ENCODE data around the gene SLC44A2. TPM values are rescaled to one million over a fixed set of nuclear protein-coding genes. Genes with fewer than 3 reads are reported as not detected.

SLC44A2 gene
- total and polyA plus RNA-seq, 10 donors: 108 to 358 (median 225) TPM

DNA sequence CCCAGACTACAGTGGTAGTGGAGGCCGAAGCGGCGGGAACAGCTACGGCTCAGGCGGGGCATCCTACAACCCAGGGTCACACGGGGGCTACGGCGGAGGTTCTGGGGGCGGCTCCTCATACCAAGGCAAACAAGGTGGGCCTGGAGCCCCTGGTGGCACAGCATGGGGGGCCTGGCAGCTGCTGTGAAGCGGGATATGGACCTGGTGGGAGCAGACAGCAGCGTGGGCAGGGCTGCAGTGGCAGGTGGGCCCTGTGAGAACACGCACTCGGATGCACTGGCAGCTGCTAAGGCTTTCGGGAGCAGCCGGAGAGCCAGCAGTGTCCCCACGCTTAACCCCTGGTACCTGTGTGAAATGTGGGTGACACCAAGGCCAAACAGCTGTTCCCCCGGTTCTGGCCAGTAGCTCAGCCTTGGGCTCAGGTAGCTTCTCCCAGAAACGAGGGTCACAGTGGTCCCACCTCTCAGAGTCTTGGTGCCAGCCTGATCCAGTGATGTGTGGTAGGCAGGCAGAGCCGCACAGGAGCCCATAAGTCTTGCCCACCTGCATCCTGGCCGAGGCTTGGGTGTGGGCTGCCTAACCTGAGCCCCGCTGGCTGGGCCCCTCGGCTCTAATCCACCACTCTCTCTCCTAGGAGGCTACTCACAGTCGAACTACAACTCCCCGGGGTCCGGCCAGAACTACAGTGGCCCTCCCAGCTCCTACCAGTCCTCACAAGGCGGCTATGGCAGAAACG, 63.4 kb downstream of the SLC44A2 start:
- H3K27ac ChIP-seq: no peak overlapping the region
- DNase-seq: no peak
- H3K36me3 ChIP-seq: peaks cover 2 to 92% (median 88%) of the 10 kb centered on the region in 6 donors
- H3K27me3 ChIP-seq (replicated peaks in 1 of 7): no peaks in the 10 kb centered on the region
- intact Hi-C loops (cut with DNase I; ENCODE audit: low total_unique reads): no loop called here
- H3K4me3 ChIP-seq: no peak overlapping the region
- WGBS, 5 donors: 86 to 96% (median 92%) methylated on average over 20 to 27 of the region's 27 CpGs
- no peaks in the 10 kb centered on the region for H3K9me3 ChIP-seq
- H3K4me1 ChIP-seq: no peaks in the 10 kb centered on the region
- TF ChIP-seq POLR2AphosphoS5 (IDR thresholded peaks at IDR 0.05) (peak in 1 of 3 donors; percentile 25), POLR2A (IDR thresholded peaks at IDR 0.05) (no peak)
- TF ChIP-seq, protein P1, sequence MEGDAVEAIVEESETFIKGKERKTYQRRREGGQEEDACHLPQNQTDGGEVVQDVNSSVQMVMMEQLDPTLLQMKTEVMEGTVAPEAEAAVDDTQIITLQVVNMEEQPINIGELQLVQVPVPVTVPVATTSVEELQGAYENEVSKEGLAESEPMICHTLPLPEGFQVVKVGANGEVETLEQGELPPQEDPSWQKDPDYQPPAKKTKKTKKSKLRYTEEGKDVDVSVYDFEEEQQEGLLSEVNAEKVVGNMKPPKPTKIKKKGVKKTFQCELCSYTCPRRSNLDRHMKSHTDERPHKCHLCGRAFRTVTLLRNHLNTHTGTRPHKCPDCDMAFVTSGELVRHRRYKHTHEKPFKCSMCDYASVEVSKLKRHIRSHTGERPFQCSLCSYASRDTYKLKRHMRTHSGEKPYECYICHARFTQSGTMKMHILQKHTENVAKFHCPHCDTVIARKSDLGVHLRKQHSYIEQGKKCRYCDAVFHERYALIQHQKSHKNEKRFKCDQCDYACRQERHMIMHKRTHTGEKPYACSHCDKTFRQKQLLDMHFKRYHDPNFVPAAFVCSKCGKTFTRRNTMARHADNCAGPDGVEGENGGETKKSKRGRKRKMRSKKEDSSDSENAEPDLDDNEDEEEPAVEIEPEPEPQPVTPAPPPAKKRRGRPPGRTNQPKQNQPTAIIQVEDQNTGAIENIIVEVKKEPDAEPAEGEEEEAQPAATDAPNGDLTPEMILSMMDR (IDR thresholded peaks at IDR 0.05 in 8 of 11, conservative IDR thresholded peaks at IDR 0.05 in 3 of 11): no peak

DNA sequence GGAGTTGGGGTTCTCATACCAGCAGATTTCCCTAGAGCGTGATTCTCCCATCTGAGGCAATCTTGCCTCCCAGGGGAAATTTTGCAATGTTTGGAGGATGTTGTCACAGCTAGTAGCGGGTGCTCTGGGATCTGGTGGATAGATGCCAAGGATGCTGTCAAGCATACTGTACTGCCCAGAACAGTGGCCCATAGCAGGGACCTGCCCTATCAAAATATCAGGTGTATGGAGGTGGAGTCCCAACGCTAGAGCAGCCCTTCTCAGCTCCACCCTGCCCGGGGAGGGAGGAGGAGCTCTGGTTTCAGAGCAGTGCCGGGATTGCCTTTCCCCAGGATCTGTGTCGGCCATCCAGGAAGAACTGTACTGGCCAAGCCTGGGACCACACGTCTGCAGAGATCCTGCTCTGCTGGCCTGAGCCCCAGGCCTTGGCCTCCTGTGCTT, 65.0 kb downstream of the SLC44A2 start:
- H3K4me3 ChIP-seq: no peak overlapping the region
- intact Hi-C loops (cut with DNase I; ENCODE audit: low total_unique reads): no loop called here
- TF ChIP-seq POLR2A (IDR thresholded peaks at IDR 0.05) (no peak), POLR2AphosphoS5 (IDR thresholded peaks at IDR 0.05) (peak in 1 of 3 donors; percentile 8)
- H3K27me3 ChIP-seq (replicated peaks in 1 of 7): no peaks in the 10 kb centered on the region
- no peak for DNase-seq
- WGBS, 5 donors: 48 to 84% (median 73%) methylated on average over 3 to 7 of the region's 7 CpGs
- H3K4me1 ChIP-seq: peaks cover under 1 to 9% (median 5%) of the 10 kb centered on the region in 6 donors
- no peak overlapping the region for H3K27ac ChIP-seq
- H3K36me3 ChIP-seq: peaks cover 0 to 75% (median 72%) of the 10 kb centered on the region in 6 donors
- H3K9me3 ChIP-seq: no peaks in the 10 kb centered on the region

DNA sequence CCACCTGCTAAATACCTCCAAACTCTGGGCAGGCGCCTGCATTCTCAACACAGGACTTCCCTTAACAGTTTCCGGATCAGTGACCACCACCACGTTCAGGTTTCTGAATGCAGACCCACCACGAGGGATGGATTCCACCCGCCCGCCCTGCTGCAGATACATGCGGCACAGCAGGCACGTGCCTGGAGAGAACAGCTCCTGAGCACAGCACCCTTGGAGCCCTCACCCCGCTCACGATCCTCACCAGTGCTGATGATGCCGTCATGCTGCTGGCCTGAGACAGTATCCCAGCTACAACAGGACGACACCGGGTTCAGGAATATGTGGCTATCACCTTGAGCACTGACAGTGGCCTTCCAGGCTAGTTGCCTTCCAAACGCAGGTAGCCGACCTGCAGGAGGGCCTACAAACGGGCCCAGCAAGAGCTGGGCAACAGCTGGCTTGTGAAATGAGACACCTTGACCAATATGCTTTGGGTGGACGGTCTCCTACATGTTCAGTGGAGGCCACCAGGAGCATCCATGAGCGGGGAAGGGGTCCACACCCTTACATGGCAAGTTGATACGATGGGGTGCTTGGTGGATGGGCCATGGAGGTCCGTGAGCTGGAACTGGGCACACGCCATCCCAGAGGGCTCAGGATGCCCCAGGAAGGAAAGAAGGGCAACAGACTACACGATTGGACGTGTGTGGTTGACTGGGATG, 66.0 kb downstream of the SLC44A2 start:
- H3K36me3 ChIP-seq: peaks cover 0 to 65% (median 64%) of the 10 kb centered on the region in 6 donors
- intact Hi-C loops (cut with DNase I; ENCODE audit: low total_unique reads): no loop called here
- 84 to 91% (median 87%) methylated on average over 22 to 23 of the region's 23 CpGs for WGBS, 5 donors
- no peak for DNase-seq
- no peak for TF ChIP-seq POLR2A (IDR thresholded peaks at IDR 0.05)
- TF ChIP-seq POLR2AphosphoS5 (IDR thresholded peaks at IDR 0.05): peak in 2 of 3 donors; percentile 11 to 61
- H3K27ac ChIP-seq: no peak overlapping the region
- H3K4me1 ChIP-seq: peaks cover 10 to 19% (median 15%) of the 10 kb centered on the region in 6 donors
- H3K4me3 ChIP-seq: no peak overlapping the region
- H3K27me3 ChIP-seq (replicated peaks in 1 of 7): no peaks in the 10 kb centered on the region
- no peaks in the 10 kb centered on the region for H3K9me3 ChIP-seq

DNA sequence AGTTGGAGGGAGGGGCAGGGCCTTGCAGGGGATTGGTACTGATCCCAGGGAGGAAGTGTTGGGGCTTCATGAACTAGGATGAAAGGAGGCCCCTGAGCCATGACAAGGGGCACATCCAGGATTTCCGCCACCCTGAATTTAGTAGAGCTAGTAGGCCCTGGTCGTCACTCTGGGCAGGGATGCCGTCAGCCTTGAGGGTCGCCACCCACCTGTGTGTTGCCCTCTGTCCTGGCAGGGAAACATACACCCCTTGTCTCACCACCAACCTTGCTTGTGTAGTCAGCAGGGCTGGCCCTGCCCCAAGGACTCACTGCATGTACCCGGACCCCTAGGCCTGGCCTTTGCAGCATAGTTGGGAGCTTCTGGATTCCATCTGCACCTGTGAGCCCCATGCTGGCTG, 66.5 kb downstream of the SLC44A2 start:
- no peaks in the 10 kb centered on the region for H3K27me3 ChIP-seq (replicated peaks in 1 of 7)
- no peak overlapping the region for H3K27ac ChIP-seq
- peaks cover 0 to 60% (median 58%) of the 10 kb centered on the region in 6 donors for H3K36me3 ChIP-seq
- WGBS, 5 donors: 80 to 95% (median 88%) methylated on average over 1 to 5 of the region's 5 CpGs
- H3K4me3 ChIP-seq: no peak overlapping the region
- TF ChIP-seq POLR2AphosphoS5 (IDR thresholded peaks at IDR 0.05): no peak
- TF ChIP-seq, protein P1 (IDR thresholded peaks at IDR 0.05 in 8 of 11, conservative IDR thresholded peaks at IDR 0.05 in 3 of 11): no peak
- no peak for TF ChIP-seq POLR2A (IDR thresholded peaks at IDR 0.05)
- DNase-seq: no peak
- intact Hi-C loops (cut with DNase I; ENCODE audit: low total_unique reads): no loop called here
- no peaks in the 10 kb centered on the region for H3K9me3 ChIP-seq
- H3K4me1 ChIP-seq: peaks cover 10 to 21% (median 16%) of the 10 kb centered on the region in 6 donors
